HG03066 (cell line): ENCODE data around the gene FBXO48.
A peak's percentile ranks its signal among the peaks of the same experiment; 100 is the strongest.
"Not testable (repeated sequence)": the region's sequence is repeated elsewhere in the genome, so short reads cannot be mapped to it uniquely, and the experiment has no call there.

Source experiments
- ATAC-seq: cut with Tn5 transposase; IDR thresholded peaks from one replicate; pipeline ENCODE4 v1.9.1; 2021; ENCODE audit warnings: low read depth; ENCODE audit not compliant: unreplicated experiment

FBXO48 gene

GRCh38 chr2:68472796-68473414, 5.8 kb upstream of the FBXO48 start:
- ATAC-seq, result no peak

DNA sequence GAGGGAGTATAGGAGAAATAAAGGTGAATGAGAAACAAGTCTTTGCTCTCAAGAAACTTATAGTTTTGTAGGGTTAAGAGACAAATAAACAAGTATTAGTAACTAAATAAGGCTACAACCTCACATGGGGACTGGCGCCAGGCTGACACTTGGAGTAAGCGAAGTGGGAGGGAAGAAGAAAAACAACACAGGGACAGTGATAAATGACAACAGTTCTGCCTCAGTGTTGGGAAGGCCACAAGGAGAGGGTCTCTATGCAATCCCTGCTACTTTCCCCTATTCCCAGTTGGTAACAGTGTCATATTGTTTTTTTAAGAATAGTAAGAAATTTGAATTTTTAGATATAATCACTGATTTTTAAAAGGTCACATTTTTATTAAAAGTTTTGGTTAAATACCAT, 4.3 kb upstream of the FBXO48 start:
- no peak for ATAC-seq

- ATAC-seq, result no peak
Measured at GRCh38 chr2:68469935-68470334, 2.8 kb upstream of the FBXO48 start.

- ATAC-seq, result no peak
Measured at GRCh38 chr2:68468801-68469200, 1.7 kb upstream of the FBXO48 start.

DNA sequence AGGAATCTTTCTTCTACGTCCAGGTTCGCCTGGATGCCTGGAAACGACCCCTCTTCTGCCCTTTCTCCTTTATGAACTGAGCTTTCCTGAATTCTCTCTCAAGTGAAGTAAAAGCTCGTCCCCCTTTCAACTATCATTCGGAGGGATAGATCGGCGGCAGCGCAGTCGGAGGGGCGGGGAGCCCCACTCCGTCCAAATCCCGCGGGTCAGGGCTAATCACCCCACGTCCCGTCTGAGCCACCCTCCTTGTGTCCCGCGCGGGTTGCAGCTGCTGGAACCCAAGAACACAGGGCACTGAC, 367 bp downstream of the FBXO48 start:
- peak; percentile 31 for ATAC-seq

- no peak for ATAC-seq
Measured at GRCh38 chr2:68466361-68466777, 725 bp downstream of the FBXO48 start.

DNA sequence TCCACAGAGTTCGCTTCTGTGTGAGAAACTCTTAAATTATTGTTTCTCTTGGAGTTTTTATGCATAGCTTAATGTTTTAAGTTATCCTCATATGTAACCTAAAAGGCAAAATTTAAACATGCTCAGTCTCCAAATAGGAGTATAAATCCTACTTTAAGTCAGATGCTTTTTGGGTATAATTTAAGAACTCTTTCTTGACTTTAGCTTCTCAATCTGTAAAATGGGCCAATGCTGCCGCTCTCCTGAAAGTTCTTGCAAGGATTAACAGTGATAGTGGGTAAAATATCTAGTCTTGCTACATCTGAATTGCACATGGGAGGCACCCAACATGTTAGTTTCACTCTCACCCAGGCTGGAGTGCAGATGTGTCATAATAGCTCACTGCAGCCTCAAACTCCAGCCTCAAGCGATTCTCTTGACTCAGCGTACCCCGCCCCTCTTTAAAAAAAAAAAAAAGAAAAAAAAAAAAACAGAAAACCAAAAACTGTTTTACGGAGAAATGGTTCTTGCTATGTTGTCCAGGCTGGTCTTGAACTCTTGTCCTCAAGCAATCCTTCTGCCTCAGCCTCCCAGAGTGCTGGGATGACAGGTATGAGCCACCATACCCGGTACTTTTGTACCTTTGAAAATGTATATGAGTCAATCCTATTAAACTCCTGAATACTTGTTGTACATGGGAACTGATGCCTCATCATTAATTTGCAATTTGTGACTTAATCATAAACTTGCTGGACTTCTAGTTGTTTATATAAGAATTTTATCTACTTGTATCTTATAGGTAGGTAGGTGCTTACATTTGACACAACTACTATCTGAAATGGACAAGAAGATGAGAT, 1.8 kb downstream of the FBXO48 start:
- no peak for ATAC-seq

GRCh38 chr2:68464651-68465050, 2.4 kb downstream of the FBXO48 start:
- ATAC-seq, result no peak

- ATAC-seq, result no peak
Measured at GRCh38 chr2:68463287-68463877, 3.7 kb downstream of the FBXO48 start.

- no peak for ATAC-seq
Measured at GRCh38 chr2:68458981-68459380, 8.1 kb downstream of the FBXO48 start.

- no peak for ATAC-seq
Measured at GRCh38 chr2:68456198-68456597, 10.9 kb downstream of the FBXO48 start.

GRCh38 chr2:68454719-68455118, 12.4 kb downstream of the FBXO48 start:
- ATAC-seq, result no peak

DNA sequence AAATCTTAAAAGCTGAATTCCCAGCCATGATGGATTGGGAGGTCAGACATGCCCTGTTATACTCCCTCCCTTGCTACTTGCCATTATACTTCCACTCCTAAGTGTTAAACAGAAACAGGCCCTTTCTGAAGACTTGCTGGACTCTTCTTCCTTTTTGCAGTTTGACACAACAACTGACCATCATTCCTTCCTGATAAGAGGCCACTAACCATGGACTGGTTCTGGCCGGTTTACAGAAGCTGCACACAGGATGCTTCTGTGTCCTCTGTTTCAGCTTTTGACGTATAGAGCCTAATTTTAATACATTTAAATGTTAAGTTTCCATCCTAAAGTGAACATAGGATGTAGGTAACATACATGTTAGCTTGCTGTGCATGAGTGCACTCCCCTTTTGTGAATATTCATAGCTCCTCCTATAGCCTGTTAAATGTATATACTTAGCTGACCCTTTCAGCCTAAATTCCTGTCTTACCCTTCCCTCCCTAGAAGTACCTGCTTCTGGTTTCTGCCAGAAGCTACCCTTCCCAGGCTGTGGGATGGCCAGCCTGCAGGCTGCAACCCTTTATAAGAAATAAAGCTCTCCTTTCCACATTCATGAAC, 13.2 kb downstream of the FBXO48 start:
- no peak for ATAC-seq

GRCh38 chr2:68452158-68452900, 14.8 kb downstream of the FBXO48 start:
- no peak for ATAC-seq

DNA sequence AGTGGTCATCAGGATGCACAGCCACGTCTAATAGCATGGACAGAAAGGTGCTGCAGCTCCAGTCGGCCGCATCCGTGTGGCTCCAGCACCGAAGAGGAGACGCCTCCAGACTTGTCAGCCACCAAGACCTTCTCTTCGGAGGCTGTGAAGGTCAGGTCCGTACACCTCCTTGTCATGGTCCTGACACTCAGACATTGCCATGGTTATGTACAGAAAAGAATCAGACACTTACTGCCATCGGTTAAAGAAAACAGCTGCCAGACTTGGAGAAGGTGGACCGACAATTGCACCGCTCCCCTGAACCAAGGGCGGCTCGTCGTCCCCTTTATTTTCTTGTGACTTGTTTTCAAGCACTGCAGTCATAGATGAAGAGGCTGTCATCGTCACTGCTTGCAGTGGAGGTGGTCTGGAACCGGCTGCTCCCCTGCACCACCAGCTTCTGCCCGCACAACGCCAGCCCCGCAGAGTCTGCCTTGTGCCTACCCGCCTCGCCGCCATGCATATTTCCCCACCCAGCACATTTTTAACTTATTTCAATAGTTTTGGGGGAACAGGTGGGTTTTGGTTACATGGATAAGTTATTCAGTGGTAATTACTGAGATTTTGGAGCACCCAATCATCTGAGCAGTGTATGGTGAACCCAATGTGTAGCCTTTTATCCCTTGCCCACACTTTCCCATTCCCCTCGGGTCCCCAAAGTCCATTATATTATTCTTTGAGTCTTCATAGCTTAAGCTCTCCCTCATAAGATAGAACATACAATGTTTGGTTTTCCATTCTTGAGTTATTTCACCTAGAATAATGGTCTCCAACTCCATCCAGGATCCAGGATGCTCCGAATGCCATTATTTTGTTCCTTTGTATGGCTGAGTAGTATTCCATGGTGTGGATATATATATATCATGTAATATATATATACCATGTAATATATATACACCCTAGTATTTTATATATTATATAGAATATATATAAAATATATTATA, 18.1 kb downstream of the FBXO48 start:
- ATAC-seq, result no peak

GRCh38 chr2:68447118-68447517, 20.0 kb downstream of the FBXO48 start:
- ATAC-seq, result no peak

- not testable (repeated sequence) for ATAC-seq
Measured at GRCh38 chr2:68446425-68446824, 20.7 kb downstream of the FBXO48 start.

DNA sequence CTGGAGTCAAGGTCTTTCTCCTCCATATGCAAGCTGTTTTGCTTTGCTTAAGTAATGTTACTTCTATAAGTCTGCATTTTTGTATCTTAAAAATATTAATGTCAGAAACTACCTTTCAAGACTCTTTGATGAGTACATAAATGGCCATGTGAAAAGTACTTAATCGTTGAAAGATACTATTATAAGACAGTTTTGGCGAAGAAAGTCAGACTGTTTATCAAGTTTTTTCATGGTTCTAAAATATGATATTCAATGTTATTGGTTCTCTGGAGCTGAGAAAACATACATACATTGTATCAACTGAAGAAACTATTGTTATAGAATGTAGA, 25.1 kb downstream of the FBXO48 start:
- ATAC-seq, result no peak

GRCh38 chr2:68441179-68441993, 25.7 kb downstream of the FBXO48 start:
- peak; percentile 98 for ATAC-seq
